ENCODE results near the gene FARS2.

DNA sequence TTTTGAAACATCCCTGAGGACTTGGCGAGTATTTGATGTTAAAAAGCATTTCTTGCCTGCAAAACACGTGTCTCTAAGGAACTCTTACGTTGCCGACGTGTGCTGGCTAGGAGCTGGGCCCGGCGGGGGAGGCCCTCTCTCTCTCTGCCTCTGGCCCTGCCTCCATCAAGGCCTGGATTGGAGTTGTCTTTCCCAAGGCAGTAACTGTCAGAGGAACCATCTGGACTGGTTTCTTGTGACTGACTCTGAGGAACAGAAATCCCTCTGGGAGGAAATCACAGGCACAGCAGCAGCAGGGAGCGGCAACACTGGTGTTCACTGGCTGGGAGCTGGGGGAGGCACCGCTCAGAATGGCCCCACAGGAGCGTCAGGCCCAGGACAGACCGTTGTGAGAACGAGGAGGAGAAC lies 501.3 kb downstream of the FARS2 start:
- TF ChIP-seq CTCF (IDR thresholded peaks at IDR 0.05) (no peak), EP300 (IDR thresholded peaks at IDR 0.05) (no peak), POLR2A (IDR thresholded peaks at IDR 0.05) (no peak)
